GOT3 (cell line): ENCODE measurements around the gene TIAM2.

Source experiments
- DNase-seq: peaks from one replicate; lab custom pipeline; 2025; ENCODE audit warnings: mixed read lengths; lab: John Stamatoyannopoulos, UW

The TIAM2 gene

DNA sequence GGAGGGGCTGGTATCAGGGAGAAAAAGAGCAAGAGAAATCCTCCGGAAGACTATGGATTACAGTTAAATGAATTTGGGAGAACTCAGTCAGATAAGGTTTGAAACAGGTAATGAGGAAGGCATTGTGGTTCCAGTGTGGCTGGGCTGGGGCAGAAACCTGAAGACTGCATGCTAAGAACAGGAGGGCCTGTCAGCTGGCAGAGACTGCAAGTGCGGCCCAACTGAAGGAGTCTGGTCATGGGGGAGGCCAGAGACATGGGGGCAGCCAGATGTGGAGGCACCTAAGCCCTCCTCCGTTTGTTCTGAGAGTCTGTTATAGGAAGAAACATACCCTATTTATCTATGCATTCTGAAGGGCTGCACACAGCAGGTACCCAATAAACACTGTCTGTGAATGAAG is 302.6 kb downstream of the TIAM2 start:
- DNase-seq, result no peak

DNA sequence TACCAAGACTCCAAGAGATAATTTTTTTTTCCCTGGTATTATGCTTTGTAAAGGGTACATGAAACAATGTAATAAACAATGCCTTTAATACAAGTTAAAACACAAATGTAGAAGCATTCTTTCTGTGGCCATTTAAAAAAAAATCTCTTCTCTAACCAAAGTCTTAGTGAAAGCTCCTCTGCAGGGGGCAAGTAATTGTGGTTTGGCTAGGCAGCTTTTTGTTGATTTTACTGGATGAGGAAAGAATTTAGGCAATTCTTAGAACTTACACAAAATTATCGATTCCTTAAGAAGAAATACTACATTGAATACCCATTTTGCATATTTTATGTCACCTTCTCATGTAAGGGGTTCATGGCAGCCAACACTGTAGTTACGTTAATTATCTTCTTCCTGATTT is 306.8 kb downstream of the TIAM2 start:
- no peak for DNase-seq

DNA sequence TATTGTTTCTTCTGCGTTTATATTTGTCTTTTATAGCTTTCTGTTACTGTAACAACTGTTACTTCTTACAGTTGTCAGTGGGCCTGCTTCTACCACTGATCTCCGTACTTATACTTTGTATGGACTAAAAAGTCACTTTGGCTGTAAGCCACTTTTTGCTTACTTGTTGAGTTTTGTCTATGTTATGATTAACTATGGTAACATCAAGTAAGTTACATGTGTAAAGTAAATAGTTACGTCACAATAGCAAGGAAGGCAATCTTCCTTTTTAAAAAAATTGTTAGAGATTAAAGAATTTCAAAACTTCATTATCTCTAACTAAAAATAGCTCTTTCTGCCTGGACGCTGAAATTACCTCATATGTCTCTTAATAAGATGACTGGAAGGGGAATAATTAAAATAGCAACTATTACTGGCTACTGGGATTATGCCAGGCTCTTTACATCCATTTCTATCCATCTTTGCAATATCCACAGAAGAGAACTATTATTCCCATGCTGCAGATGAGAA is 308.3 kb downstream of the TIAM2 start:
- DNase-seq, result no peak

DNA sequence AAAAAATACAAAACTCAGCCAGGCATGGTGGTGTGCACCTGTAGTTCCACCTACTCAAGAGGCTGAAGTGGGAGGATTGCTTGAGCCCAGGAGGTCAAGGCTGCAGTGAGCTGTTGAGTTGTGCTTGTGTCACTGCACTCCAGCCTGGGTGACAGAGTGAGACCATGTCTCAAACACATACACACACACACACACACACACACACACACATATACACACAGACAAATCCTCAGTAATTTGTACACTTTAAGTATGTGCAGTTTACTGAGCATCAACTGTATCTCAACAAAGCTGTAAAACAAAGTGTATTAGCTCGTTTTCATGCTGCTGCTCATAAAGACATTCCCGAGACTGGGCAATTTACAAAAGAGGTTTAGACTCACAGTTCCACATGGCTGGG is 311.8 kb downstream of the TIAM2 start:
- no peak for DNase-seq
